AG04450 (cell line): Measurements from ENCODE around the gene FSHR. TPM values are rescaled to one million over a fixed set of nuclear protein-coding genes. Genes with fewer than 3 reads are reported as not detected.

Experiments used
- CTCF ChIA-PET: fragments of 300-600, 350-600 bp; formaldehyde crosslinking; extraction: SDS; loops from one replicate; lab custom pipeline; 2022; ENCODE audit warnings: antibody characterized with exemption, inconsistent platforms; lab: Charles Lee
- POLR2A ChIA-PET: fragments of 350-600 bp; formaldehyde crosslinking; extraction: SDS; loops from one replicate; lab custom pipeline; 2021; ENCODE audit warnings: antibody characterized with exemption, inconsistent platforms; lab: Yijun Ruan, JAX
- DNase-seq: peaks from one replicate; pipeline ENCODE4 v3.0.0-alpha.2; 2011; ENCODE audit warnings: low read depth, low spot score
- H3K27ac ChIP-seq: one replicate; pipeline ENCODE4 v1.5.1; 2012; ENCODE audit warnings: low read depth, low read length, control low read depth
- H3K27me3 ChIP-seq: one replicate; pipeline ENCODE4 v1.6.0; 2012; ENCODE audit warnings: low read length; ENCODE audit not compliant: control insufficient read depth, insufficient read depth
- H3K4me3 ChIP-seq: 2 replicates; pipeline ENCODE4 v1.5.1; 2011; ENCODE audit warnings: mild to moderate bottlenecking, low read depth, low read length, control low read depth
- H3K9me3 ChIP-seq: 2 replicates; pipeline ENCODE4 v1.5.1; 2012; ENCODE audit warnings: low read length; ENCODE audit not compliant: control insufficient read depth, insufficient read depth
- CTCF ChIP-seq: IDR thresholded peaks from 2 replicates; pipeline ENCODE4 v1.5.1; 2011; ENCODE audit warnings: low read depth, low read length, control low read depth, inconsistent platforms
- polyA plus RNA-seq: library from polyadenylated mRNA; depleted of rRNA; stranded (reverse); fragments of >200 nt; gene quantifications from 2 replicates; pipeline ENCODE4 v1.2.3, GENCODE V29; 2011

FSHR gene
- polyA plus RNA-seq, 1 experiment = not detected

- no peak for TF ChIP-seq CTCF
- POLR2A ChIA-PET = no interaction called here
- DNase-seq = no peak
- Histone ChIP-seq H3K4me3 (no peak overlapping the region), H3K27ac (no peak overlapping the region), H3K27me3 (no peaks in the 10 kb centered on the region), H3K9me3 (no peaks in the 10 kb centered on the region; the same call in 1 of the 2 replicates)
- CTCF ChIA-PET = no interaction called here
Measured at GRCh38 chr2:49033394-49034185, 120.7 kb downstream of the FSHR start.

- ChIA-PET CTCF (interaction anchor here (0.5 kb wide), 1 partner anchor 410 kb away, joined by 3 read pairs; no protein-coding TSS in a partner anchor), POLR2A (no interaction called here)
- DNase-seq = no peak
- no peak for TF ChIP-seq CTCF
- no peaks in the 10 kb centered on the region; the same call in 1 of the 2 replicates for H3K9me3 ChIP-seq
- H3K27me3 ChIP-seq = no peaks in the 10 kb centered on the region
- H3K4me3 ChIP-seq = no peak overlapping the region
- H3K27ac ChIP-seq = no peak overlapping the region
Measured at GRCh38 chr2:49032936-49033335, 121.4 kb downstream of the FSHR start.

- no peaks in the 10 kb centered on the region for H3K27me3 ChIP-seq
- no peak for TF ChIP-seq CTCF
- no peak overlapping the region for H3K27ac ChIP-seq
- no peak overlapping the region for H3K4me3 ChIP-seq
- CTCF ChIA-PET = no interaction called here
- no peaks in the 10 kb centered on the region; the same call in 1 of the 2 replicates for H3K9me3 ChIP-seq
- POLR2A ChIA-PET = no interaction called here
- no peak for DNase-seq
Measured at GRCh38 chr2:49032126-49032525, 122.2 kb downstream of the FSHR start.

- no peak for TF ChIP-seq CTCF
- ChIA-PET CTCF (no interaction called here), POLR2A (no interaction called here)
Measured at GRCh38 chr2:49029406-49029805, 124.9 kb downstream of the FSHR start.

GRCh38 chr2:49028101-49028500 is 126.2 kb downstream of the FSHR start:
- CTCF ChIA-PET = no interaction called here
- no peaks in the 10 kb centered on the region for H3K27me3 ChIP-seq
- POLR2A ChIA-PET = no interaction called here
- no peak overlapping the region for H3K4me3 ChIP-seq
- no peak for DNase-seq
- H3K9me3 ChIP-seq = no peaks in the 10 kb centered on the region
- no peak overlapping the region for H3K27ac ChIP-seq
- TF ChIP-seq CTCF = no peak

More at GRCh38 chr2:49029406-49029805, 124.9 kb downstream of the FSHR start:
- Histone ChIP-seq H3K27me3 (no peaks in the 10 kb centered on the region), H3K9me3 (no peaks in the 10 kb centered on the region; the same call in 1 of the 2 replicates), H3K4me3 (no peak overlapping the region), H3K27ac (no peak overlapping the region)
- DNase-seq = no peak
